Right cardiac atrium (tissue), 5 donors: ENCODE data around the gene CLEC2D. TPM values are rescaled to one million over a fixed set of nuclear protein-coding genes. Genes with fewer than 3 reads are reported as not detected.
A peak's percentile ranks its signal among the peaks of the same experiment; 100 is the strongest.
"Not testable (repeated sequence)": the region's sequence is repeated elsewhere in the genome, so short reads cannot be mapped to it uniquely, and the experiment has no call there.

ENCODE experiments used
- ATAC-seq, 2 donors: fragments of 200-7000 bp; cut with Tn5 transposase; one replicate each; pipeline versions ENCODE4 v1.8.0 to v1.9.1; 2020; ENCODE audit warnings: moderate library complexity in 2 of 2, mild to moderate bottlenecking in 1 of 2
- DNase-seq, 3 donors: peaks; one replicate each; pipeline ENCODE4 v3.0.0-alpha.2; 2020
- H3K27ac ChIP-seq: one replicate; pipeline ENCODE4 v1.5.1; 2013; ENCODE audit warnings: mild to moderate bottlenecking, low read length, control low read depth, moderate library complexity
- H3K27me3 ChIP-seq: one replicate; pipeline ENCODE4 v1.6.1; 2013; ENCODE audit not compliant: control insufficient read depth, insufficient read depth
- H3K4me1 ChIP-seq: one replicate; pipeline ENCODE4 v1.6.1; 2013; ENCODE audit warnings: low read length; ENCODE audit not compliant: control insufficient read depth, insufficient read depth
- H3K4me3 ChIP-seq: one replicate; pipeline ENCODE4 v1.5.1; 2013; ENCODE audit warnings: low read length, control low read depth
- H3K9me3 ChIP-seq: one replicate; pipeline ENCODE4 v1.6.1; 2013; ENCODE audit warnings: low read length; ENCODE audit not compliant: control insufficient read depth
- WGBS: extraction: QIAGEN DNeasy Blood & Tissue Kit; methylation state at CpG from one replicate; pipeline ENCODE4 v1.1.7; 2013; 5-methylcytosine and 5-hydroxymethylcytosine counted together
- intact Hi-C, 4 donors: fragments of 100-400 bp; cut with DNase I; formaldehyde crosslinking; loops; one replicate each; pipeline versions ENCODE4 v1.11.0 to v1.14.0; 2022 to 2023
- polyA plus RNA-seq: library from polyadenylated mRNA; stranded (reverse); fragments of 200-250 nt; gene quantifications from one replicate; pipeline ENCODE4 v1.2.3, GENCODE V29; 2013
- total RNA-seq, 4 donors: library from RNA; stranded (reverse); fragmentation: NEBNext Ultra II Directional; extraction: Animal tissue kit (Norgen Biotek cat#: 25700); gene quantifications; one replicate each; pipeline ENCODE4 v1.2.1, GENCODE V29; 2021
- donor health status: healthy with polysubstance abuse.
- donor health status: DM: no; HTN: yes; CAD: no.
- donor health status: DM: no; HTN: no; CAD: no.
- donor health status: DM: no; HTN: yes; CAD: no; lungs with severe emphysema.
- donor health status: DM: yes; HTN: yes; CAD: no.

The CLEC2D gene
- total and polyA plus RNA-seq, 5 donors, result 3.1 to 17.8 (median 12.4) TPM

- no peaks in the 10 kb centered on the region for H3K4me1 ChIP-seq
- no peaks in the 10 kb centered on the region for H3K27me3 ChIP-seq
- WGBS, result 88% methylated on average over 15 of the region's 15 CpGs
- H3K4me3 ChIP-seq, result no peak overlapping the region
- no peak overlapping the region for H3K27ac ChIP-seq
- ATAC-seq, result no peak
- no peaks in the 10 kb centered on the region for H3K9me3 ChIP-seq
- DNase-seq, result no peak
- intact Hi-C loops, result loop anchor here in 1 of 4 donors (10.0 kb wide), 1 partner anchor 62 kb away; no protein-coding TSS in a partner anchor
Observed at GRCh38 chr12:9642606-9643265, 26.8 kb upstream of the CLEC2D start.

GRCh38 chr12:9643266-9643660 lies 26.2 kb upstream of the CLEC2D start:
- Histone ChIP-seq H3K27ac (no peak overlapping the region), H3K4me1 (no peaks in the 10 kb centered on the region), H3K4me3 (no peak overlapping the region), H3K9me3 (no peaks in the 10 kb centered on the region), H3K27me3 (no peaks in the 10 kb centered on the region)
- DNase-seq, result no peak
- ATAC-seq, result no peak
- intact Hi-C loops, result loop anchor here in 1 of 4 donors (10.0 kb wide), 1 partner anchor 62 kb away; no protein-coding TSS in a partner anchor

GRCh38 chr12:9644985-9645551 lies 24.4 kb upstream of the CLEC2D start:
- H3K4me3 ChIP-seq, H3K4me1 ChIP-seq, ATAC-seq, H3K9me3 ChIP-seq, H3K27ac ChIP-seq, H3K27me3 ChIP-seq, DNase-seq: not testable (repeated sequence)
- intact Hi-C loops, result loop anchor here in 1 of 4 donors (10.0 kb wide), 1 partner anchor 60 kb away; no protein-coding TSS in a partner anchor
- WGBS, result 65% methylated on average over 1 of the region's 1 CpG

DNA sequence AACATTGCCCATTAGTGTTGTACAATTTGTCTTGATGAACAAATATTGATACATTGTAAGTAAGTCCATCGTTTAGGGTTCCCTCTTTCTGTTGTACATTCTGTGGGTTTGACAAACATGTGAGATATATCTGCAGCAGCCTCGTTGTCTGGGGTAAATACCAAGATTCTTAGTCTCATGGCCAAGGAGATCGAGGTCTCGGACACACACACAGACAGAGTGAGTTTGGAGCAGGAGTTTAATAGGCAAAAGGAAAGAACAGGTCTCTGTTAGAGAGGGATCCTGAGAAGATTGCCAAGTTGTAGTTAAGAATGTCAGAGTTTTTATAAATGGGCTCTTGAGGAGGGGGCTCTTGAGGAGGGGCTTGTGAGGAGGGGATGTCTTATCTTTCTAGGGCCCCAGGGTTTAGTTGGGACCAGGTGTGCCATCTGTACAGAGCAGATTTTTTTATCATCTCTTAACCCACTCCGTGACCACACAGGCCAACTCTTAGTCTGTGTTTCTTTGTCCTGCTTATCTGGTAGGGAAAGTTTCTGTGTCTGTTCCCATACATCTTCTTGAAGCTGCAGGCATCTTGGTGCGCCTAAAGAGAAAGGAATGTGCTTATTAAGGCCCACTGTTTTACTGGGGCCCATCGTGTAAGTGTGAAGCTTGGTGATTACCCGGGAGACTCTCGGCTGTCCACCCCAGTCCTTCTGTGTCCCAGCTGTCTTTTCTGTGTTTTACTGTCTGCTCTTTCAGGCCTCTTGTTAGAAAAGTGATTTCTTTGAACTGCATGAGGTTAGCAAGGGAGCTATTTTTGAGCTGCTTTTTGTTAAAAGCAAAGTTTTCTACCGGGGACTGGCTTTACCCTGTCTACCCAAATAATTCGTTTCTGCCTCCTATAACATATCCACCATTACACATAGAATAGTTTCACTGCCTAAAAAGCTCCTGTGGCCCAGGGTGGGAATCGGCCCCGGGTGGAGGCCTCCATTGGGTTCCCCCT lies 22.4 kb upstream of the CLEC2D start:
- ATAC-seq (no peak), DNase-seq (no peak)
- H3K27ac ChIP-seq, result peak overlapping the region; percentile 94
- H3K9me3 ChIP-seq, result no peaks in the 10 kb centered on the region
- H3K4me3 ChIP-seq, result peak overlapping the region; percentile 79
- intact Hi-C loops, result loop anchor here in 1 of 4 donors (10.0 kb wide), 1 partner anchor 58 kb away; no protein-coding TSS in a partner anchor
- no peaks in the 10 kb centered on the region for H3K27me3 ChIP-seq
- WGBS, result 34% methylated on average over 13 of the region's 13 CpGs
- H3K4me1 ChIP-seq, result no peaks in the 10 kb centered on the region

DNA sequence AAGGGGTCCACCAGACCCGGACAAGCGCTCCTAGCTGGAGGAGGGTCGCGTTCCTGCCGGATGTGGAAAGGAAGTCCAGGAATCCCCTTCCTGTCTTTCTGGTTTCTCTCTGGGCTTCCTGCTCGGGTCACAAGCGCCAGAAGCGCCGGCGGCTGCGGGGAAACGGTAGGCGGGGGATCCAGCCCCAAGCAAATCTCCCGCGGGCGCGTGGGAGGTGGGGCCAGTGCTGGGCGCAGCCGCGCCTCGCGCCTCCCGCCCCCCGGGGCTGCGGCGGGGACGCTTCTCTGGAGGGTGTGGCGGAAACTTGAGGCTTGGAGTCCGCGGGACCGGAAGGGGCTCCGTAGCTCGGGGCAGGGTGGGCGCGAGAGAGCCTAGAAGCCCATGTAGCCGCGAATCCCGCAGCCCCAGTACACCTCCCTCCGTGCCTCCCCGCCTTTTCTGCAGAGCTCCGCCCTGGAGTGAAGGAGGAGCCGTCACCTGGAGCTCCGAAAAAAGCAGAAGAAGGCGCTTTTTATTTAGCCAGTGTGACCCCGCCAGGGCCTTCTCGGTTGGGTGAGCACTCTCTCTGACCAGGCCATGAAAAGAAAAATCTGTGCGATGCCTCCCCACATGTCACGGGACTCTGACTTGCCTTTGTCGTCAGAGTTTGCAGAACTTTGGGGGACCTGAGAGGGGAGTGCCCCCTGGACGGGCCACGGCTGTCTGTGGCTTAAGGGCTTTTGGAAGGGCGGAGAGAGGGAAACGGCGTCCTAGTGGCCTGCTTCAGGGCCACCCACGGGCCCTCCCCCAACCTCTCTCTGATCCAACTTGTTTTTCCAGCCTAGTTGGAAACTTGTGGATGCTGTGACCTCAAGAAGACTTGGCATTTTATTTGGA lies 21.4 kb upstream of the CLEC2D start:
- WGBS, result under 1% methylated on average over 55 of the region's 55 CpGs
- Histone ChIP-seq H3K4me1 (no peaks in the 10 kb centered on the region), H3K4me3 (peak overlapping the region; percentile 79), H3K9me3 (no peaks in the 10 kb centered on the region), H3K27ac (peak overlapping the region; percentile 94), H3K27me3 (no peaks in the 10 kb centered on the region)
- peak; percentile 86 to 93 (median 93) for DNase-seq
- intact Hi-C loops, result loop anchor here in 1 of 4 donors (10.0 kb wide), 1 partner anchor 57 kb away; no protein-coding TSS in a partner anchor
- ATAC-seq, result peak; percentile 98

GRCh38 chr12:9648701-9649531 lies 20.6 kb upstream of the CLEC2D start:
- Histone ChIP-seq H3K4me1 (no peaks in the 10 kb centered on the region), H3K9me3 (no peaks in the 10 kb centered on the region), H3K27me3 (no peaks in the 10 kb centered on the region), H3K27ac (peak overlapping the region; percentile 94), H3K4me3 (peak overlapping the region; percentile 79)
- peak; percentile 4 to 12 for ATAC-seq
- WGBS, result 5% methylated on average over 13 of the region's 13 CpGs
- no peak for DNase-seq
- intact Hi-C loops, result loop anchor here in 1 of 4 donors (10.0 kb wide), 1 partner anchor 56 kb away; no protein-coding TSS in a partner anchor

DNA sequence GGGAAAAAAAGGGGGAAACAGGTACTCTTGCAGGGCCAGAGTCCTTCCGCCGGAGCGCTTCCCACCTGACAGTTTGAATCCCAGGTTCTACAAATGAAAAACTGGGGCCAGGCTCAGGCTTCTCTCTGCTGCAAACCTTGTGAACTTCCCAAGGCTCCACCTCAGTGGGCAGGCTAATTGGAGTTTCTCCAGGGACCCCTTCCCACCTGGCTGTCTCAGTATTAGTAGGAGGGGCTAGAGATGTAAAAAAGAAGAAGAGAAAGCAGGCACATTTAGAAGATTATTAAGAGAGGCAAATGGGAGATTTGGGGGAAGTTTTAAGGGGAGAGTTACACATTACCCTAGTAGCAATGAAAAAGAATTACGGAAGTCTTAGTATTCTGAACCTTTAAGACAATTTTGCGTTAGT lies 20.0 kb upstream of the CLEC2D start:
- intact Hi-C loops, result loop anchor here in 1 of 4 donors (10.0 kb wide), 1 partner anchor 55 kb away; no protein-coding TSS in a partner anchor
- peak overlapping the region; percentile 56 for H3K27ac ChIP-seq
- DNase-seq (no peak), ATAC-seq (no peak)
- WGBS, result 33% methylated on average over 5 of the region's 5 CpGs
- H3K4me1 ChIP-seq, result no peaks in the 10 kb centered on the region
- H3K27me3 ChIP-seq, result no peaks in the 10 kb centered on the region
- H3K4me3 ChIP-seq, result peak overlapping the region; percentile 79
- no peaks in the 10 kb centered on the region for H3K9me3 ChIP-seq

DNA sequence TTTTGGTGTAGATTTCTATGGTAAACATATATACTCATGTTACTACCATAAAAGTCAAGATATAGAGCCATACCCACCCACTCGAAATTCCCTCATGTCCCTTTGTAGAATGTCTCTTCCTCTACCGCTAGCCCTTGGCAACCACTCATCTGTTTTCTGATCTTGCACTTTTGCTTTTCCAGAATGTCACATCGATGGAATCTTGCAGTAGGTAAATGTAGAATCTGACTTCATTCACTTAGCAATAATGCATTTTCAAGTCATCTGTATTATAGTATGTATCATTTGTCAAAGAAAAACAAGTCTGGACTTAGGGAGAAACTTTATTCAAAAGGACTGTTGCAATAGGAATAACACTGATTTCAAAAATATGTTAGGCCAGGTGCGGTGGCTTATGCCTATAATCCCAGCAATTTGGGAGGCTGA lies 19.3 kb upstream of the CLEC2D start:
- intact Hi-C loops, result no loop called here
- no peaks in the 10 kb centered on the region for H3K9me3 ChIP-seq

GRCh38 chr12:9651265-9651729 lies 18.2 kb upstream of the CLEC2D start:
- no peak for ATAC-seq
- no peaks in the 10 kb centered on the region for H3K9me3 ChIP-seq
- no peaks in the 10 kb centered on the region for H3K27me3 ChIP-seq
- DNase-seq, result no peak
- intact Hi-C loops, result no loop called here
- no peaks in the 10 kb centered on the region for H3K4me1 ChIP-seq
- peak overlapping the region; percentile 36 for H3K27ac ChIP-seq
- peak overlapping the region; percentile 23 for H3K4me3 ChIP-seq
- 38% methylated on average over 3 of the region's 3 CpGs for WGBS

More for the DNA sequence above, 19.3 kb upstream of the CLEC2D start:
- H3K27ac ChIP-seq, result peak overlapping the region; percentile 20
- ATAC-seq (no peak), DNase-seq (no peak)
- H3K4me3 ChIP-seq, result peak overlapping the region; percentile 79
- no peaks in the 10 kb centered on the region for H3K27me3 ChIP-seq
- WGBS, result 29% methylated on average over 4 of the region's 4 CpGs
- no peaks in the 10 kb centered on the region for H3K4me1 ChIP-seq
